IPS-NIHi7 (cell line): ENCODE measurements around the gene MPV17L2.
A peak's percentile ranks its signal among the peaks of the same experiment; 100 is the strongest.

Experiments
- DNase-seq: peaks from one replicate; pipeline ENCODE4 v3.0.0; 2012; ENCODE audit warnings: mixed read lengths; ENCODE audit errors: extremely low spot score

MPV17L2 gene

GRCh38 chr19:18216789-18217188, 23.8 kb downstream of the MPV17L2 start:
- DNase-seq = no peak

GRCh38 chr19:18218159-18218558, 25.1 kb downstream of the MPV17L2 start:
- DNase-seq = no peak

- no peak for DNase-seq
These were observed 25.6 kb downstream of the MPV17L2 start for GRCh38 chr19:18218600-18218999.

GRCh38 chr19:18219911-18220631, 27.1 kb downstream of the MPV17L2 start:
- no peak for DNase-seq

GRCh38 chr19:18220632-18221275, 27.7 kb downstream of the MPV17L2 start:
- peak; percentile 94 for DNase-seq

- no peak for DNase-seq
These were observed 29.1 kb downstream of the MPV17L2 start for GRCh38 chr19:18221815-18222725.

GRCh38 chr19:18223860-18224524, 31.0 kb downstream of the MPV17L2 start:
- DNase-seq = peak; percentile 85

GRCh38 chr19:18224525-18225354, 31.7 kb downstream of the MPV17L2 start:
- peak; percentile 98 for DNase-seq

GRCh38 chr19:18225355-18225701, 32.3 kb downstream of the MPV17L2 start:
- DNase-seq = no peak

- DNase-seq = no peak
These were observed 32.9 kb downstream of the MPV17L2 start, which contains the start of gene PDE4C for GRCh38 chr19:18225702-18226468. Gene PDE4C (minus strand): TSS chr19:18226438. CDS start chr19:18226415, 23 bp downstream.

GRCh38 chr19:18226956-18227780, 34.1 kb downstream of the MPV17L2 start:
- DNase-seq = no peak

- no peak for DNase-seq
These were observed 34.8 kb downstream of the MPV17L2 start for GRCh38 chr19:18227781-18228271.

GRCh38 chr19:18229474-18229873, 36.5 kb downstream of the MPV17L2 start:
- DNase-seq = no peak

- DNase-seq = no peak
These were observed 36.9 kb downstream of the MPV17L2 start for GRCh38 chr19:18229915-18230314.

GRCh38 chr19:18230941-18231734, 38.1 kb downstream of the MPV17L2 start:
- DNase-seq = no peak

GRCh38 chr19:18231775-18232174, 38.8 kb downstream of the MPV17L2 start:
- no peak for DNase-seq

- DNase-seq = peak; percentile 82
These were observed 39.7 kb downstream of the MPV17L2 start for GRCh38 chr19:18232540-18233223.
